ENCODE results near the gene TRAPPC14. TPM values are rescaled to one million over a fixed set of nuclear protein-coding genes. Genes with fewer than 3 reads are reported as not detected.

TRAPPC14 gene
- total and polyA plus RNA-seq, 2 of the 13 experiments (the other 11 are each of a cell fraction or from before 2014, with no cell fraction given) = 4.7 to 9.6 TPM

DNA sequence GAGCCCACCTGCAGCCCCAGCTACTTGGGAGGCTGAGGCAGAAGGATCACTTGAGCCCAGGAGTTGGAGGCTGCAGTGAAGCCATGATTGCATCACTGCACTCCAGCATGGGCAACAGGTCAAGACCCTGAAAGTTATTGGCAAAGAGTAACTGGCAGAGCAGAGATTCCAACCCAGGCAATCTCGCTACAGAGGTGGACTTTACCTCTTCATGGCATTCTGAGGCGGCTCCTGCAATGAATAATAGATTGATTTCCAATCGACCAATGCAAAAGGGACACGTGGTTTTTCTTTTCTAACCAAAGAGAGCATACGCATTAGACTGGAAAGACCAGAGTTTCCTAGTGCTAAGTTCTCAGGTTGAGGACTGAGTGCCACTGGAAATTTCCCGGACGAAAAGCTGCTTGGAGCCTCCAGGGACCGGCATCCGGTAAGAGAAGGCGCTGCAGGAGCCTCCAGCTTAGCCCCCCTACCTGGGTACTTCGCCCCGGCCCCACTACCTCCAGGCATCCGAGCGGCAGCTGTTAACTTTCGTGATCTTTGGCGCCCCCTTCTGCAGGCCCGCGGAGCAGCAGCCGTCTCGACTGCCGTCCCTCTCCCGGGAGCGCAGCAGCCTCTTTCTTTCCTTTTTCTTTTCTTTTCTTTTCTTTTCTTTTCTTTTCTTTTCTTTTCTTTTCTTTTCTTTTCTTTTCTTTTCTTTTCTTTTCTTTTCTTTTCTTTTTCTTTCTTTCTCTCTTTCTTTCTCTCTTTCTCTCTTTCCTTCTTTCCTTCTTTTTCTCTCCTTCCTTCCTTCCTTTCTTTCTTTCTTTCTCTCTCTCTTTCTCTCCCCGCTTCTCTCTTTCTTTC, 27.7 kb downstream of the TRAPPC14 start:
- H3K9me3 ChIP-seq (ENCODE audit: low read length) = no peaks in the 10 kb centered on the region
- ATAC-seq (peak; percentile 10), DNase-seq (ENCODE audit: low spot score) (peak; percentile 54), FAIRE-seq (no peak)
- H3K79me2 ChIP-seq (ENCODE audit: insufficient read depth, low read length) = peaks cover 5% of the 10 kb centered on the region
- H2AFZ ChIP-seq (ENCODE audit: low read length) = peak overlapping the region; percentile 37
- H4K20me1 ChIP-seq (ENCODE audit: insufficient read depth, low read length) = no peaks in the 10 kb centered on the region
- no peaks in the 10 kb centered on the region for H3K36me3 ChIP-seq (replicated peaks in 1 of 2; ENCODE audit: control insufficient read depth in 1 of 2, insufficient read depth in 2 of 2, low read length in 2 of 2)
- 5% methylated on average over 23 of the region's 24 CpGs for WGBS (ENCODE audit: low lambda C conversion rate)
- intact Hi-C loops (cut with micrococcal nuclease; ENCODE audit: unreplicated experiment) (no loop called here), in situ Hi-C loops (cut with HindIII; ENCODE audit: extremely low pct_ligation_motif_present, low pct_unique_long_range_greater_than_20kb) (loop anchor here (5.0 kb wide), 1 partner anchor 81 kb away; no protein-coding TSS in a partner anchor)
- ChIA-PET POLR2A (interaction anchor here (1.4 to 3.7 kb wide), 2 partner anchors 12 to 30 kb away, joined by 3 to 26 read pairs; partner anchors contain the start of genes AP4M1 and MCM7), CTCF (ENCODE audit: low intra/inter-chr PET ratio, low total read pairs) (interaction anchor here (1.9 kb wide), 1 partner anchor 21 kb away, joined by 5 read pairs; no protein-coding TSS in a partner anchor)
- peak overlapping the region; percentile 80 for H3K4me2 ChIP-seq (ENCODE audit: low read depth, low read length)
- no TSS peak for BruUV-seq (replicated peaks)
- no peaks in the 10 kb centered on the region for H3K27me3 ChIP-seq (ENCODE audit: control insufficient read depth in 1 of 2, insufficient read depth in 2 of 2, low read length in 2 of 2)
- peak overlapping the region; percentile 62 for H3K27ac ChIP-seq (ENCODE audit: extremely low read length, insufficient read depth, low read length)
- H3K9ac ChIP-seq (ENCODE audit: insufficient read depth, low read depth, low read length) = peak overlapping the region; percentile 67
- H3K4me3 ChIP-seq (replicated peaks in 1 of 3; ENCODE audit: insufficient read depth in 1 of 3, low read depth in 2 of 3, low read length in 3 of 3) = peak overlapping the region in 2 of 3 experiments; percentile 21 to 61; a peak in 4 of 6 replicates
- H3K4me1 ChIP-seq (ENCODE audit: insufficient read depth, low read length) = peaks cover 38% of the 10 kb centered on the region
- TF ChIP-seq ZC3H4 (CRISPR knock-in tag; IDR thresholded peaks at IDR 0.05; ENCODE audit: borderline replicate concordance) (no peak), KDM5B (CRISPR knock-in tag; IDR thresholded peaks at IDR 0.05; ENCODE audit: borderline replicate concordance) (no peak), ZNF777 (CRISPR knock-in tag; IDR thresholded peaks at IDR 0.05) (peak; percentile 40; the same call in 1 of the 2 replicates), TEAD3 (CRISPR knock-in tag; optimal IDR thresholded peaks at IDR 0.05; ENCODE audit: borderline replicate concordance) (peak; percentile 11), MED1 (CRISPR knock-in tag; IDR thresholded peaks at IDR 0.05) (no peak), BRCA1 (CRISPR knock-in tag; IDR thresholded peaks at IDR 0.05) (no peak), ZNF598 (CRISPR knock-in tag; IDR thresholded peaks at IDR 0.05; ENCODE audit: borderline replicate concordance) (no peak), ZNF780A (CRISPR knock-in tag; IDR thresholded peaks at IDR 0.05) (no peak), MBD4 (IDR thresholded peaks at IDR 0.05; ENCODE audit: borderline replicate concordance, low read length) (no peak), ZBTB42 (CRISPR knock-in tag; IDR thresholded peaks at IDR 0.05) (no peak), PHF5A (CRISPR knock-in tag; IDR thresholded peaks at IDR 0.05; ENCODE audit: low read depth, unreplicated experiment) (no peak), RXRB (CRISPR knock-in tag; IDR thresholded peaks at IDR 0.05; ENCODE audit: borderline replicate concordance) (no peak), ZNF792 (CRISPR knock-in tag; IDR thresholded peaks at IDR 0.05) (no peak), SRSF9 (IDR thresholded peaks at IDR 0.05; ENCODE audit: borderline replicate concordance, insufficient read depth, low read depth, low read length, poor library complexity, severe bottlenecking) (no peak), RFX3 (CRISPR knock-in tag; IDR thresholded peaks at IDR 0.05) (no peak), FOXK2 (IDR thresholded peaks at IDR 0.05) (no peak)
- TF ChIP-seq, protein P1, sequence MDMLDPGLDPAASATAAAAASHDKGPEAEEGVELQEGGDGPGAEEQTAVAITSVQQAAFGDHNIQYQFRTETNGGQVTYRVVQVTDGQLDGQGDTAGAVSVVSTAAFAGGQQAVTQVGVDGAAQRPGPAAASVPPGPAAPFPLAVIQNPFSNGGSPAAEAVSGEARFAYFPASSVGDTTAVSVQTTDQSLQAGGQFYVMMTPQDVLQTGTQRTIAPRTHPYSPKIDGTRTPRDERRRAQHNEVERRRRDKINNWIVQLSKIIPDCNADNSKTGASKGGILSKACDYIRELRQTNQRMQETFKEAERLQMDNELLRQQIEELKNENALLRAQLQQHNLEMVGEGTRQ (IDR thresholded peaks at IDR 0.05; ENCODE audit: low read depth, low read length) = no peak
- TF ChIP-seq, protein P1 (CRISPR knock-in tag; IDR thresholded peaks at IDR 0.05; ENCODE audit: borderline replicate concordance) = peak; percentile 59; the same call in 1 of the 2 replicates
- TF ChIP-seq, protein P2, sequence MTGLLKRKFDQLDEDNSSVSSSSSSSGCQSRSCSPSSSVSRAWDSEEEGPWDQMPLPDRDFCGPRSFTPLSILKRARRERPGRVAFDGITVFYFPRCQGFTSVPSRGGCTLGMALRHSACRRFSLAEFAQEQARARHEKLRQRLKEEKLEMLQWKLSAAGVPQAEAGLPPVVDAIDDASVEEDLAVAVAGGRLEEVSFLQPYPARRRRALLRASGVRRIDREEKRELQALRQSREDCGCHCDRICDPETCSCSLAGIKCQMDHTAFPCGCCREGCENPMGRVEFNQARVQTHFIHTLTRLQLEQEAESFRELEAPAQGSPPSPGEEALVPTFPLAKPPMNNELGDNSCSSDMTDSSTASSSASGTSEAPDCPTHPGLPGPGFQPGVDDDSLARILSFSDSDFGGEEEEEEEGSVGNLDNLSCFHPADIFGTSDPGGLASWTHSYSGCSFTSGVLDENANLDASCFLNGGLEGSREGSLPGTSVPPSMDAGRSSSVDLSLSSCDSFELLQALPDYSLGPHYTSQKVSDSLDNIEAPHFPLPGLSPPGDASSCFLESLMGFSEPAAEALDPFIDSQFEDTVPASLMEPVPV (CRISPR knock-in tag; IDR thresholded peaks at IDR 0.05) = no peak
- TF ChIP-seq, protein P3, sequence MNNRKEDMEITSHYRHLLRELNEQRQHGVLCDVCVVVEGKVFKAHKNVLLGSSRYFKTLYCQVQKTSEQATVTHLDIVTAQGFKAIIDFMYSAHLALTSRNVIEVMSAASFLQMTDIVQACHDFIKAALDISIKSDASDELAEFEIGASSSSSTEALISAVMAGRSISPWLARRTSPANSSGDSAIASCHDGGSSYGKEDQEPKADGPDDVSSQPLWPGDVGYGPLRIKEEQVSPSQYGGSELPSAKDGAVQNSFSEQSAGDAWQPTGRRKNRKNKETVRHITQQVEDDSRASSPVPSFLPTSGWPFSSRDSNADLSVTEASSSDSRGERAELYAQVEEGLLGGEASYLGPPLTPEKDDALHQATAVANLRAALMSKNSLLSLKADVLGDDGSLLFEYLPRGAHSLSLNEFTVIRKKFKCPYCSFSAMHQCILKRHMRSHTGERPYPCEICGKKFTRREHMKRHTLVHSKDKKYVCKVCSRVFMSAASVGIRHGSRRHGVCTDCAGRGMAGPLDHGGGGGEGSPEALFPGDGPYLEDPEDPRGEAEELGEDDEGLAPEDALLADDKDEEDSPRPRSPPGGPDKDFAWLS (CRISPR knock-in tag; IDR thresholded peaks at IDR 0.05; ENCODE audit: borderline replicate concordance) = no peak

Measured in HepG2 (cell line).